Fibroblast of the aortic adventitia (primary cell): ENCODE measurements around the gene TAF5. TPM values are rescaled to one million over a fixed set of nuclear protein-coding genes. Genes with fewer than 3 reads are reported as not detected.
"Not testable (repeated sequence)": the region's sequence is repeated elsewhere in the genome, so short reads cannot be mapped to it uniquely, and the experiment has no call there.

ENCODE experiments used
- DNase-seq: peaks from one replicate; pipeline ENCODE4 v3.0.0-alpha.2; 2010; ENCODE audit warnings: low read depth
- H3K4me3 ChIP-seq: 2 replicates; pipeline ENCODE4 v1.5.1; 2011; ENCODE audit warnings: low read depth, mild to moderate bottlenecking, control low read depth, low read length, moderate library complexity
- total RNA-seq: library from RNA; depleted of rRNA; stranded (reverse); fragments of >200 nt; gene quantifications from 2 replicates; pipeline ENCODE4 v1.2.3, GENCODE V29; 2012; ENCODE audit warnings: low replicate concordance
- TF ChIP-seq, protein P1 (sequence below): IDR thresholded peaks from 2 replicates; pipeline ENCODE4 v1.5.1; 2011; ENCODE audit warnings: mild to moderate bottlenecking, low read length, control low read depth, inconsistent platforms; ENCODE audit not compliant: insufficient read depth

The TAF5 gene
- total RNA-seq, 1 donor = 5.6 TPM

DNA sequence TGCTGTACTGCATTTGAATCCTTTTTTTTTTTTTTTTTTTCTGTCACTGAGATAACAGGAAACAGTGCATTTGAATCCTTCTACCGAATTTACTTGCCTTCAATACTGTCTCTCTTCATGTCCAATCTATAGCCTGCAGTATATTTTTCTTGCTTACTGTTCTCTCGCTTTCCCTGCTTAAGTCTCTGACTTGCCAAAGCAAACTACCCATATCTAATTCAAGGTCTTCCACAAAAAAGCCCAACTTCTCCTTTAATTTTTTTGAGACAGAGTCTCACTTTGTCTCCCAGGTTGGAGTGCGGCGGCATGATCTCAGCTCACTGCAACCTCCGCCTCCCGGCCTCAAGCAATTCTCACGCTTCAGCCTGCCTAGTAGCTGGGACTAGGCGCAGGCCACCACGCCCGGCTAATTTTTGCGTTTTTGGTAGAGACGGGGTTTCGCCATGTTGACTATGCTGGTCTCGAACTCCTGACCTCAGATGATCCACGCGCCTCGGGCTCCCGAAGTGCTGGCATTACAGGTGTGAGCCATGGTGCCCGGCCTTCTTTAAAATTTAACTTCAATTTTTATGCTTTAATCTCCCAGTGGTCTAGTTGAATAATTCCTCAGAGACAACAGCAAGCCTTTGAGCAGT, 29.5 kb downstream of the TAF5 start:
- no peak for DNase-seq
- H3K4me3 ChIP-seq = peak overlapping the region; percentile 100

DNA sequence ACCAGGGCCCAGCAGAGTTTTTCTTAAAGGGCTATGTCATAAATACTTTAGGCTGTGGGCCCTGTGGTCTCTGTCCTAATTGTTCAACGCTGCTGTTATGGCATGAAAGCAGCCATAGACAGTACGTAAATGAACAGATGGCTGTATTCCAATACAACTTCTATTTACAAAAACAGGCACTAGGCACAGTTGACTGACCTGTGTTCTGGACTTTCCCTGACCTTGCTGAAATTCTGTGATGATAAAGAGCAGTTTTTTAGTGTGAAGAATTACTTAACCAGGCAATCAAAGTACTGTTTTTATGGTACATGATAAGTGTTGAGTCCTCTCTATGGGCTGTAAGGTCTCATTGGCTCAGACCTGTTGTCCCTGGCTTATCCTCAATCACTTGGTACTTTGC, 45.8 kb downstream of the TAF5 start:
- no peak overlapping the region for H3K4me3 ChIP-seq
- TF ChIP-seq, protein P1, sequence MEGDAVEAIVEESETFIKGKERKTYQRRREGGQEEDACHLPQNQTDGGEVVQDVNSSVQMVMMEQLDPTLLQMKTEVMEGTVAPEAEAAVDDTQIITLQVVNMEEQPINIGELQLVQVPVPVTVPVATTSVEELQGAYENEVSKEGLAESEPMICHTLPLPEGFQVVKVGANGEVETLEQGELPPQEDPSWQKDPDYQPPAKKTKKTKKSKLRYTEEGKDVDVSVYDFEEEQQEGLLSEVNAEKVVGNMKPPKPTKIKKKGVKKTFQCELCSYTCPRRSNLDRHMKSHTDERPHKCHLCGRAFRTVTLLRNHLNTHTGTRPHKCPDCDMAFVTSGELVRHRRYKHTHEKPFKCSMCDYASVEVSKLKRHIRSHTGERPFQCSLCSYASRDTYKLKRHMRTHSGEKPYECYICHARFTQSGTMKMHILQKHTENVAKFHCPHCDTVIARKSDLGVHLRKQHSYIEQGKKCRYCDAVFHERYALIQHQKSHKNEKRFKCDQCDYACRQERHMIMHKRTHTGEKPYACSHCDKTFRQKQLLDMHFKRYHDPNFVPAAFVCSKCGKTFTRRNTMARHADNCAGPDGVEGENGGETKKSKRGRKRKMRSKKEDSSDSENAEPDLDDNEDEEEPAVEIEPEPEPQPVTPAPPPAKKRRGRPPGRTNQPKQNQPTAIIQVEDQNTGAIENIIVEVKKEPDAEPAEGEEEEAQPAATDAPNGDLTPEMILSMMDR = no peak
- DNase-seq = no peak

More for the DNA sequence above, 29.5 kb downstream of the TAF5 start:
- TF ChIP-seq, protein P1 = no peak

GRCh38 chr10:103415581-103415980, 47.8 kb downstream of the TAF5 start:
- TF ChIP-seq, protein P1 = no peak

GRCh38 chr10:103416436-103417147, 48.8 kb downstream of the TAF5 start:
- DNase-seq = peak; percentile 84

More at GRCh38 chr10:103415581-103415980, 47.8 kb downstream of the TAF5 start:
- DNase-seq = no peak
- no peak overlapping the region for H3K4me3 ChIP-seq

GRCh38 chr10:103417148-103417469, 49.3 kb downstream of the TAF5 start:
- DNase-seq, H3K4me3 ChIP-seq: not testable (repeated sequence)

More at GRCh38 chr10:103416436-103417147, 48.8 kb downstream of the TAF5 start:
- H3K4me3 ChIP-seq = no peak overlapping the region
- TF ChIP-seq, protein P1 = peak; percentile 58

- DNase-seq = no peak
- TF ChIP-seq, protein P1 = no peak
- no peak overlapping the region for H3K4me3 ChIP-seq
Measured at GRCh38 chr10:103417601-103418000, 49.8 kb downstream of the TAF5 start.

DNA sequence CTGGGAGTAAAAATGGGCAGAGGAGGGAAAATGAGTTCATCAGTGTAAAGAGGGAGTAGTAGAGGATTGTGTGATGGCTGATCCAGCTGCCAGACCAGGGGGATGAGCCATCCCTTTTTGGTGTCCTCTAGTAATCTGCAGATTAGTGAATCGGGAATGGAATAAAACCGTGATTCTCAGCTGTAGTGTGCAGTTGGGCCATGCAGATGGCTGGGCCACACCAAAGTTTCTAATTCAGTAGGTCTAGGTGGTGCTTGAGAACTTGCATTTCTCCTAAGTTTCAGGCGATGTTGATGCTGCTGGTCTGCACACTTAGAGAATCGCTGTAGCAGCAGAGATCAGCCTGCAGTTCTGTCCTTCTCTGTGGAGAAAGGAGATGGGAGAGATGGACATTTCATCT, 51.3 kb downstream of the TAF5 start:
- TF ChIP-seq, protein P1 = no peak
- DNase-seq = no peak
- no peak overlapping the region for H3K4me3 ChIP-seq
